Endothelial cell of umbilical vein (primary cell): ENCODE results near the gene TANGO6. TPM values are rescaled to one million over a fixed set of nuclear protein-coding genes. Genes with fewer than 3 reads are reported as not detected.
A peak's percentile ranks its signal among the peaks of the same experiment; 100 is the strongest.

ENCODE experiments used
- BruUV-seq: library from RNA; stranded (reverse); fragments of 400-500 nt; replicated peaks from 2 replicates; lab custom pipeline; 2021; lab: Mats Ljungman, UMichigan
- CTCF ChIA-PET: fragments of 300-600, 350-600 bp; sonication (Branson Sonifier 250); formaldehyde crosslinking; loops from one replicate; lab custom pipeline; 2021; ENCODE audit warnings: antibody characterized with exemption, inconsistent platforms; lab: Charles Lee
- POLR2A ChIA-PET: fragments of 300-600, 350-600 bp; sonication (Branson Sonifier 250); formaldehyde crosslinking; loops from one replicate; lab custom pipeline; 2021; ENCODE audit warnings: antibody characterized with exemption, inconsistent platforms; lab: Charles Lee
- DNase-seq: peaks from one replicate; pipeline ENCODE4 v3.0.0-alpha.2; 2011; ENCODE audit warnings: low read depth, low spot score
- FAIRE-seq: peaks from 2 replicates; lab custom pipeline; 2011; peaks lifted over from hg19 to GRCh38; lab: Jason Lieb, UNC
- H2AFZ ChIP-seq: 2 replicates; pipeline ENCODE4 v1.6.0; 2012; ENCODE audit warnings: low read depth, low read length, control low read depth, inconsistent platforms
- H3K27ac ChIP-seq: 2 replicates; pipeline ENCODE4 v1.5.1; 2011; ENCODE audit warnings: low read depth, mild to moderate bottlenecking, control low read depth, low read length, moderate library complexity; ENCODE audit not compliant: insufficient read depth
- H3K27me3 ChIP-seq, 2 experiments: 2 replicates each; pipeline versions ENCODE4 v1.6.0 to v1.6.1; 2011; ENCODE audit warnings: low read length in 2 of 2, mixed read lengths in 1 of 2; ENCODE audit not compliant: control insufficient read depth in 2 of 2, insufficient read depth in 2 of 2
- H3K36me3 ChIP-seq, 2 experiments: 2 replicates in 1 of 2; 3 replicates in 1 of 2; pipeline ENCODE4 v1.5.1; 2011; ENCODE audit warnings: low read length in 2 of 2, mild to moderate bottlenecking in 1 of 2, moderate library complexity in 1 of 2; ENCODE audit not compliant: control insufficient read depth in 2 of 2, insufficient read depth in 2 of 2; ENCODE audit errors: extremely low read depth in 1 of 2
- H3K4me1 ChIP-seq: 3 replicates; pipeline ENCODE4 v1.5.1; 2011; ENCODE audit warnings: mild to moderate bottlenecking, low read length; ENCODE audit not compliant: control insufficient read depth, insufficient read depth; ENCODE audit errors: extremely low read depth
- H3K4me2 ChIP-seq: 2 replicates; pipeline ENCODE4 v1.6.1; 2011; ENCODE audit warnings: low read length, control low read depth, mixed read lengths; ENCODE audit not compliant: insufficient read depth
- H3K4me3 ChIP-seq, 3 experiments: fragments of 200-600 bp in 1 of 3; sonication (generic), shearing (Covaris generic) in 1 of 3; replicated peaks in 1 of 3; 2 replicates each; pipeline ENCODE4 v1.5.1; 2011 to 2016; ENCODE audit warnings: control low read depth in 3 of 3, low read length in 3 of 3, mild to moderate bottlenecking in 2 of 3, inconsistent platforms in 1 of 3, low read depth in 1 of 3, moderate library complexity in 1 of 3; ENCODE audit not compliant: insufficient read depth in 1 of 3
- H3K79me2 ChIP-seq: 2 replicates; pipeline ENCODE4 v1.6.0; 2012; ENCODE audit warnings: low read length, inconsistent platforms; ENCODE audit not compliant: control insufficient read depth, insufficient read depth
- H3K9ac ChIP-seq: replicated peaks from 2 replicates; pipeline ENCODE3; 2011; ENCODE audit warnings: low read length, control low read depth; ENCODE audit not compliant: insufficient read depth; ENCODE audit errors: extremely low read depth
- H3K9me1 ChIP-seq: replicated peaks from 3 replicates; pipeline ENCODE4 v1.6.0; 2011; ENCODE audit warnings: mild to moderate bottlenecking, low read length; ENCODE audit not compliant: control insufficient read depth, insufficient read depth; ENCODE audit errors: extremely low read depth
- H3K9me3 ChIP-seq: replicated peaks from 2 replicates; pipeline ENCODE4 v1.5.1; 2012; ENCODE audit warnings: low read length, inconsistent platforms; ENCODE audit not compliant: control insufficient read depth, insufficient read depth
- H4K20me1 ChIP-seq: replicated peaks from 2 replicates; pipeline ENCODE3; 2011; ENCODE audit warnings: mild to moderate bottlenecking, low read length; ENCODE audit not compliant: control insufficient read depth, insufficient read depth; ENCODE audit errors: extremely low read depth
- GATA2 ChIP-seq: IDR thresholded peaks from 2 replicates; pipeline ENCODE4 v1.7.0; 2011; ENCODE audit warnings: low read depth, mild to moderate bottlenecking, moderate library complexity, mixed read lengths, low read length; ENCODE audit not compliant: insufficient read length, insufficient read depth
- JUN ChIP-seq: IDR thresholded peaks from 2 replicates; pipeline ENCODE4 v1.6.1; 2011; ENCODE audit warnings: borderline replicate concordance, low read depth; ENCODE audit not compliant: insufficient read length, insufficient read depth
- MAX ChIP-seq: IDR thresholded peaks from 2 replicates; pipeline ENCODE4 v1.6.1; 2011; ENCODE audit not compliant: insufficient read depth, insufficient read length
- dilution Hi-C: fragments of 300-500 bp; cut with MboI; formaldehyde crosslinking; loops from one replicate; pipeline ENCODE4 v1.15.0; 2019; ENCODE audit warnings: low sequenced_read_pairs; ENCODE audit not compliant: extremely low pct_ligation_motif_present
- intact Hi-C: fragments of 100-400 bp; cut with micrococcal nuclease; formaldehyde crosslinking; loops from one replicate; pipeline ENCODE4 v1.10.0; 2022
- polyA plus RNA-seq, 4 experiments: library from polyadenylated mRNA; depleted of rRNA in 3 of 4; stranded (reverse) in 3 of 4; unstranded in 1 of 4; fragments of >200 nt; gene quantifications; 2 replicates each; pipeline versions ENCODE4 v1.2.1 to v1.2.3, GENCODE V29; 2011 to 2012; ENCODE audit warnings: missing spikeins in 1 of 4
- total RNA-seq: library from RNA; stranded (reverse); gene quantifications from 2 replicates; pipeline ENCODE4 v1.2.3, GENCODE V29; 2021

TANGO6 gene
- total and polyA plus RNA-seq, 2 donors (not counting 3 experiments of a cell fraction or from before 2014, with no cell fraction given): 6.7 to 21.2 TPM

- peaks cover 3% of the 10 kb centered on the region for H4K20me1 ChIP-seq
- intact Hi-C loops: no loop called here
These were observed 269.9 kb downstream of the TANGO6 start for GRCh38 chr16:69113216-69113615.

GRCh38 chr16:69114346-69114975 is 271.1 kb downstream of the TANGO6 start:
- no peak for DNase-seq
- Histone ChIP-seq H3K79me2 (no peaks in the 10 kb centered on the region), H3K27ac (no peak overlapping the region), H3K4me2 (no peak overlapping the region), H4K20me1 (peaks cover 3% of the 10 kb centered on the region), H2AFZ (no peak overlapping the region), H3K4me3 (no peak overlapping the region), H3K9me3 (no peaks in the 10 kb centered on the region), H3K4me1 (peaks cover 17% of the 10 kb centered on the region), H3K9ac (no peak overlapping the region), H3K27me3 (no peaks in the 10 kb centered on the region), H3K9me1 (no peaks in the 10 kb centered on the region), H3K36me3 (peaks cover 0 to 14% of the 10 kb centered on the region in 2 experiments)
- dilution Hi-C loops (no loop called here), intact Hi-C loops (no loop called here)
- ChIA-PET CTCF (interaction anchor here (0.5 to 4.2 kb wide), 10 partner anchors 7 to 267 kb away, joined by 4 to 45 read pairs (median 7); no protein-coding TSS in a partner anchor), POLR2A (no interaction called here)
- TF ChIP-seq GATA2: no peak
- TF ChIP-seq JUN: no peak
- no TSS peak for BruUV-seq
- peak; percentile 31 for FAIRE-seq

More at GRCh38 chr16:69113216-69113615, 269.9 kb downstream of the TANGO6 start:
- Histone ChIP-seq H3K9ac (no peak overlapping the region), H3K27ac (no peak overlapping the region), H3K4me2 (no peak overlapping the region), H3K9me1 (no peaks in the 10 kb centered on the region), H3K9me3 (no peaks in the 10 kb centered on the region), H3K36me3 (peaks cover 0 to 7% of the 10 kb centered on the region in 2 experiments), H2AFZ (no peak overlapping the region), H3K4me1 (peaks cover 17% of the 10 kb centered on the region), H3K4me3 (no peak overlapping the region), H3K79me2 (no peaks in the 10 kb centered on the region), H3K27me3 (no peaks in the 10 kb centered on the region)
- dilution Hi-C loops: no loop called here
- BruUV-seq: no TSS peak
- ChIA-PET POLR2A (interaction anchor here (0.7 kb wide), 1 partner anchor 183 kb away, joined by 3 read pairs; no protein-coding TSS in a partner anchor), CTCF (interaction anchor here (0.6 to 4.2 kb wide), 36 partner anchors 8 to 585 kb away, joined by 3 to 45 read pairs (median 4); partner anchors contain the start of genes CHTF8 and UTP4)
- no peak for TF ChIP-seq GATA2
- no peak for TF ChIP-seq JUN
- no peak for TF ChIP-seq MAX
- DNase-seq: no peak
- FAIRE-seq: peak; percentile 52
